BE2C (cell line): ENCODE results near the gene MVK.

ENCODE experiments used
- DNase-seq: peaks from one replicate; pipeline ENCODE4 v3.0.0-alpha.2; 2020
- H3K27me3 ChIP-seq: fragments of 250-450 bp; sonication (Bioruptor Pico); 2 replicates; pipeline ENCODE4 v1.5.1; 2020; ENCODE audit warnings: mild to moderate bottlenecking
- H3K36me3 ChIP-seq: fragments of 250-450 bp; sonication (Bioruptor Pico); 2 replicates; pipeline ENCODE4 v1.5.1; 2020; ENCODE audit warnings: mild to moderate bottlenecking
- H3K4me1 ChIP-seq: fragments of 250-450 bp; sonication (Bioruptor Pico); 2 replicates; pipeline ENCODE4 v1.5.1; 2020
- H3K4me3 ChIP-seq: 2 replicates; pipeline ENCODE4 v1.5.1; 2011; ENCODE audit warnings: low read depth, low read length
- H3K9me3 ChIP-seq: fragments of 250-450 bp; sonication (Bioruptor Pico); 2 replicates; pipeline ENCODE4 v1.5.1; 2020
- CTCF ChIP-seq: IDR thresholded peaks from 2 replicates; pipeline ENCODE4 v1.5.1; 2012; ENCODE audit warnings: mild to moderate bottlenecking, low read depth, low read length

The MVK gene

GRCh38 chr12:109549613-109550270 is 23.9 kb upstream of the MVK start:
- no peaks in the 10 kb centered on the region for H3K9me3 ChIP-seq
- no peak overlapping the region for H3K4me3 ChIP-seq
- H3K27me3 ChIP-seq: no peaks in the 10 kb centered on the region
- no peak for DNase-seq
- no peaks in the 10 kb centered on the region; the same call in 1 of the 2 replicates for H3K4me1 ChIP-seq
- no peaks in the 10 kb centered on the region for H3K36me3 ChIP-seq
- no peak for TF ChIP-seq CTCF

DNA sequence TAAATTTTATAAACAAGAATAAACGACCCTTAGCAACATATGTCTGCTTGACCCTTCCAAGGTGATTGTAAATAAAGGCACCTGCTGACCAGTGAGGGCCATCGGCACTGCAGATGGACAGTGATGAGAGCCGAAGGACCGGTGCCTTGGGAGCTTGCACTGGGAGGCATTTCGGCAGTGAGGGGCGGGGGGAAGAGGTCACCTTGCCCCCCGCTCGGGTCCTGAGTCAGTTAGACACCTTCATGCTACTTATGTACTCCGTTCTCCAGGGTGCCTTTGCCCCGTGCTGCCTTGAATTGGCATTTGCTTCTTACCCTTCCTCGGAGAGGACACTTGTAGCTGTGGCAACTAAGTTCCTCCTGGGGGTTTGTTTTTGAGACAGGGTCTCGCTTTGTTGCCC is 23.3 kb upstream of the MVK start:
- no peak overlapping the region for H3K4me3 ChIP-seq
- no peaks in the 10 kb centered on the region; the same call in 1 of the 2 replicates for H3K4me1 ChIP-seq
- no peaks in the 10 kb centered on the region for H3K36me3 ChIP-seq
- no peak for TF ChIP-seq CTCF
- no peaks in the 10 kb centered on the region for H3K27me3 ChIP-seq
- H3K9me3 ChIP-seq: no peaks in the 10 kb centered on the region
- DNase-seq: no peak

DNA sequence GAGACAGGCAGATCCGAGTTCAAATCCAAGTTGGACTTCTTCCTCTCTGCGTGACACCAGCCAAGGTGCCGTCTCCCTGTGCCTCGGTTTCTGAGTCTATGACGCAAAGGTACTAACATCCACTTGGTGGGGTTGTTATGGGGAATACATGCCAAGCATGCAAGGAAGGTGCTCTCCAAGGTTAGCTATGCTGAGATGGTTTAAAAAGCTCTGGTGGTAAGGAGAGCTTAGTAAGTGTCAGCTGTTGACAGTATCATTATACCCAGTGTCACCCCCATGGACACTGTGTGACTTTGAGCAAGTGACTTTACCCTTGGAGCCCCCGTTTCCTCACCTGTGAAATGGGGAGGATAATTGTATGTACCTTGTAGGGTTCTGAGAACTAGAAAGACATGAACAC is 22.5 kb upstream of the MVK start:
- no peak for DNase-seq
- no peaks in the 10 kb centered on the region for H3K36me3 ChIP-seq
- TF ChIP-seq CTCF: no peak
- H3K4me1 ChIP-seq: no peaks in the 10 kb centered on the region; the same call in 1 of the 2 replicates
- no peak overlapping the region for H3K4me3 ChIP-seq
- H3K9me3 ChIP-seq: no peaks in the 10 kb centered on the region
- H3K27me3 ChIP-seq: no peaks in the 10 kb centered on the region

- no peaks in the 10 kb centered on the region for H3K36me3 ChIP-seq
- H3K4me3 ChIP-seq: no peak overlapping the region
- H3K4me1 ChIP-seq: no peaks in the 10 kb centered on the region
- H3K9me3 ChIP-seq: no peaks in the 10 kb centered on the region
- no peak for TF ChIP-seq CTCF
- no peak for DNase-seq
- no peaks in the 10 kb centered on the region for H3K27me3 ChIP-seq
Observed at GRCh38 chr12:109552971-109553370, 20.6 kb upstream of the MVK start.

- no peak for DNase-seq
Observed at GRCh38 chr12:109553483-109553882, 20.1 kb upstream of the MVK start.

More at GRCh38 chr12:109553483-109553882, 20.1 kb upstream of the MVK start:
- no peaks in the 10 kb centered on the region for H3K27me3 ChIP-seq
- no peaks in the 10 kb centered on the region for H3K36me3 ChIP-seq
- no peaks in the 10 kb centered on the region for H3K9me3 ChIP-seq
- H3K4me1 ChIP-seq: no peaks in the 10 kb centered on the region
- TF ChIP-seq CTCF: no peak
- no peak overlapping the region for H3K4me3 ChIP-seq
